HepG2 (cell line): ENCODE measurements around the gene KCND3. TPM values are rescaled to one million over a fixed set of nuclear protein-coding genes. Genes with fewer than 3 reads are reported as not detected.

Experiments
- CEBPG ChIP-seq: IDR thresholded peaks from 2 replicates; pipeline ENCODE4 v1.6.1; 2016
- CTCF ChIP-seq: sonication (generic); formaldehyde crosslinking; IDR thresholded peaks from 2 replicates; pipeline ENCODE4 v1.5.0; 2020; ENCODE audit warnings: mild to moderate bottlenecking, missing genetic modification reagents, moderate library complexity
- HES4 ChIP-seq: sonication (generic); formaldehyde crosslinking; IDR thresholded peaks from 2 replicates; pipeline ENCODE4 v1.9.0; 2021; ENCODE audit warnings: mild to moderate bottlenecking, missing genetic modification reagents, borderline replicate concordance
- LRRFIP1 ChIP-seq: sonication (generic); formaldehyde crosslinking; conservative IDR thresholded peaks from 2 replicates; pipeline ENCODE4 v1.4.0; 2020; ENCODE audit warnings: missing genetic modification reagents
- MXD4 ChIP-seq: IDR thresholded peaks from 2 replicates; pipeline ENCODE4 v1.6.1; 2016; ENCODE audit warnings: mild to moderate bottlenecking, missing biosample characterization, missing genetic modification reagents
- ZNF282 ChIP-seq: fragments of 450-650 bp; IDR thresholded peaks from 2 replicates; pipeline ENCODE4 v1.6.1; 2018; ENCODE audit not compliant: partially characterized antibody
- ZNF33B ChIP-seq: sonication (generic); formaldehyde crosslinking; IDR thresholded peaks from 2 replicates; pipeline ENCODE4 v1.5.1; 2020; ENCODE audit warnings: mild to moderate bottlenecking, missing genetic modification reagents
- ZNF878 ChIP-seq: sonication (generic); formaldehyde crosslinking; IDR thresholded peaks from 2 replicates; pipeline ENCODE4 v1.8.1; 2023; ENCODE audit warnings: mild to moderate bottlenecking, missing genetic modification reagents, moderate library complexity
- polyA plus RNA-seq, 8 experiments: library from polyadenylated mRNA; depleted of rRNA in 3 of 8; stranded (reverse) in 7 of 8; unstranded in 1 of 8; fragments of >200 nt; fragmentation: Illumina TruSeq in 4 of 8; extraction: Trizol in 4 of 8; gene quantifications; 2 replicates each; pipeline versions ENCODE4 v1.2.1 to v1.2.3, GENCODE V29; 2011 to 2016; ENCODE audit warnings: low read depth in 4 of 8, missing spikeins in 1 of 8, mixed read lengths in 1 of 8; ENCODE audit not compliant: insufficient read depth in 1 of 8
- total RNA-seq, 5 experiments: library from RNA; depleted of rRNA; stranded (reverse); fragments of >200 nt; fragmentation: Illumina TruSeq; extraction: Trizol; gene quantifications; 2 replicates each; pipeline ENCODE4 v1.2.3, GENCODE V29; 2016; ENCODE audit warnings: low read depth in 1 of 5
- TF ChIP-seq, protein P1 (sequence below): sonication (generic); formaldehyde crosslinking; IDR thresholded peaks from one replicate; pipeline ENCODE4 v1.5.1; 2020; ENCODE audit warnings: mild to moderate bottlenecking, missing genetic modification reagents; ENCODE audit errors: not compliant biosample characterization
- TF ChIP-seq, protein P2 (sequence below): IDR thresholded peaks from 2 replicates; pipeline ENCODE4 v1.6.1; 2016; ENCODE audit warnings: mild to moderate bottlenecking
- TF ChIP-seq, protein P3 (sequence below): sonication (generic); formaldehyde crosslinking; IDR thresholded peaks from 2 replicates; pipeline ENCODE4 v1.5.0; 2020; ENCODE audit warnings: mild to moderate bottlenecking, missing genetic modification reagents
- TF ChIP-seq, protein P4 (sequence below): IDR thresholded peaks from 2 replicates; pipeline ENCODE4 v1.6.1; 2018; ENCODE audit warnings: missing genetic modification reagents

The KCND3 gene
- total and polyA plus RNA-seq, 2 of the 13 experiments (the other 11 are each of a cell fraction or from before 2014, with no cell fraction given) = 0.04 TPM; not detected in 1

DNA sequence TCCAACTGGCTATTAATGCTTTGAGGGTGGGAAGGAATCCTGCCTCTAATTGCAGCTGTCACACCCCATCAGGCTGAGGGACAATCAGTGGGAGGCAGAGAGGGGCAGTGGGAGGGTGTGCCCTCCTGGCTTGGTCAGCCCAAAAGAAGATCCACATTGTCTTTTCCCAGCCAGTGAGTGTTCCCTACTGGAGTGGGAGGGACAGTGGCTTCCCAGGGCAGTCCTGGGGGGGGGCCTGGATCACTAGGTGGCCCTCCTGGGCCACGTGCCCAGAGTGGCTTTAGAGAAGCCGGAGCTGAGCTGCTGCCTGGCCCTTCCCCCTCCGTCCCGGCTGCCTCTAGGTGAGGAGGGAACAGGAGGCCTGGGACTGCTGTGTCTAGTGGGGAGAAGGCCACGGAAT lies 264.3 kb downstream of the KCND3 start (continued):
- TF ChIP-seq, protein P1, sequence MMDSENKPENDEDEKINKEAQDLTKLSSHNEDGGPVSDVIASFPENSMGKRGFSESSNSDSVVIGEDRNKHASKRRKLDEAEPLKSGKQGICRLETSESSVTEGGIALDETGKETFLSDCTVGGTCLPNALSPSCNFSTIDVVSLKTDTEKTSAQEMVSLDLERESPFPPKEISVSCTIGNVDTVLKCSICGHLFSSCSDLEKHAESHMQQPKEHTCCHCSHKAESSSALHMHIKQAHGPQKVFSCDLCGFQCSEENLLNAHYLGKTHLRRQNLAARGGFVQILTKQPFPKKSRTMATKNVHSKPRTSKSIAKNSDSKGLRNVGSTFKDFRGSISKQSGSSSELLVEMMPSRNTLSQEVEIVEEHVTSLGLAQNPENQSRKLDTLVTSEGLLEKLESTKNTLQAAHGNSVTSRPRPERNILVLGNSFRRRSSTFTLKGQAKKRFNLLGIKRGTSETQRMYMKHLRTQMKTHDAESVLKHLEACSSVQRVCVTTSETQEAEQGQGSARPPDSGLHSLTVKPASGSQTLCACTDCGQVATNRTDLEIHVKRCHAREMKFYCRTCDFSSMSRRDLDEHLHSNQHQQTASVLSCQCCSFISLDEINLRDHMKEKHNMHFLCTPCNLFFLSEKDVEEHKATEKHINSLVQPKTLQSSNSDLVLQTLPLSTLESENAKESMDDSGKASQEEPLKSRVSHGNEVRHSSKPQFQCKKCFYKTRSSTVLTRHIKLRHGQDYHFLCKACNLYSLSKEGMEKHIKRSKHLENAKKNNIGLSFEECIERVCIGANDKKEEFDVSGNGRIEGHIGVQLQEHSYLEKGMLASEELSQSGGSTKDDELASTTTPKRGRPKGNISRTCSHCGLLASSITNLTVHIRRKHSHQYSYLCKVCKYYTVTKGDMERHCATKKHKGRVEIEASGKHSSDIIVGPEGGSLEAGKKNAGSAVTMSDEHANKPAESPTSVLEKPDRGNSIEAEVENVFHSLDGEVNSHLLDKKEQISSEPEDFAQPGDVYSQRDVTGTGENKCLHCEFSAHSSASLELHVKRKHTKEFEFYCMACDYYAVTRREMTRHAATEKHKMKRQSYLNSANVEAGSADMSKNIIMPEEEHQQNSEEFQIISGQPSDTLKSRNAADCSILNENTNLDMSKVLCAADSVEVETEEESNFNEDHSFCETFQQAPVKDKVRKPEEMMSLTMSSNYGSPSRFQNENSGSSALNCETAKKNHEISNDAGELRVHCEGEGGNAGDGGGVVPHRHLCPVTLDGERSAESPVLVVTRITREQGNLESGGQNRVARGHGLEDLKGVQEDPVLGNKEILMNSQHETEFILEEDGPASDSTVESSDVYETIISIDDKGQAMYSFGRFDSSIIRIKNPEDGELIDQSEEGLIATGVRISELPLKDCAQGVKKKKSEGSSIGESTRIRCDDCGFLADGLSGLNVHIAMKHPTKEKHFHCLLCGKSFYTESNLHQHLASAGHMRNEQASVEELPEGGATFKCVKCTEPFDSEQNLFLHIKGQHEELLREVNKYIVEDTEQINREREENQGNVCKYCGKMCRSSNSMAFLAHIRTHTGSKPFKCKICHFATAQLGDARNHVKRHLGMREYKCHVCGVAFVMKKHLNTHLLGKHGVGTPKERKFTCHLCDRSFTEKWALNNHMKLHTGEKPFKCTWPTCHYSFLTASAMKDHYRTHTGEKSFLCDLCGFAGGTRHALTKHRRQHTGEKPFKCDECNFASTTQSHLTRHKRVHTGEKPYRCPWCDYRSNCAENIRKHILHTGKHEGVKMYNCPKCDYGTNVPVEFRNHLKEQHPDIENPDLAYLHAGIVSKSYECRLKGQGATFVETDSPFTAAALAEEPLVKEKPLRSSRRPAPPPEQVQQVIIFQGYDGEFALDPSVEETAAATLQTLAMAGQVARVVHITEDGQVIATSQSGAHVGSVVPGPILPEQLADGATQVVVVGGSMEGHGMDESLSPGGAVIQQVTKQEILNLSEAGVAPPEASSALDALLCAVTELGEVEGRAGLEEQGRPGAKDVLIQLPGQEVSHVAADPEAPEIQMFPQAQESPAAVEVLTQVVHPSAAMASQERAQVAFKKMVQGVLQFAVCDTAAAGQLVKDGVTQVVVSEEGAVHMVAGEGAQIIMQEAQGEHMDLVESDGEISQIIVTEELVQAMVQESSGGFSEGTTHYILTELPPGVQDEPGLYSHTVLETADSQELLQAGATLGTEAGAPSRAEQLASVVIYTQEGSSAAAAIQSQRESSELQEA (CRISPR knock-in tag) = no peak
- TF ChIP-seq HES4 (CRISPR knock-in tag) (no peak), ZNF878 (CRISPR knock-in tag) (no peak), CTCF (CRISPR knock-in tag) (peak; percentile 31), CEBPG (CRISPR knock-in tag) (no peak), ZNF282 (no peak), LRRFIP1 (CRISPR knock-in tag) (no peak), MXD4 (CRISPR knock-in tag) (no peak), ZNF33B (no peak)
- TF ChIP-seq, protein P2, sequence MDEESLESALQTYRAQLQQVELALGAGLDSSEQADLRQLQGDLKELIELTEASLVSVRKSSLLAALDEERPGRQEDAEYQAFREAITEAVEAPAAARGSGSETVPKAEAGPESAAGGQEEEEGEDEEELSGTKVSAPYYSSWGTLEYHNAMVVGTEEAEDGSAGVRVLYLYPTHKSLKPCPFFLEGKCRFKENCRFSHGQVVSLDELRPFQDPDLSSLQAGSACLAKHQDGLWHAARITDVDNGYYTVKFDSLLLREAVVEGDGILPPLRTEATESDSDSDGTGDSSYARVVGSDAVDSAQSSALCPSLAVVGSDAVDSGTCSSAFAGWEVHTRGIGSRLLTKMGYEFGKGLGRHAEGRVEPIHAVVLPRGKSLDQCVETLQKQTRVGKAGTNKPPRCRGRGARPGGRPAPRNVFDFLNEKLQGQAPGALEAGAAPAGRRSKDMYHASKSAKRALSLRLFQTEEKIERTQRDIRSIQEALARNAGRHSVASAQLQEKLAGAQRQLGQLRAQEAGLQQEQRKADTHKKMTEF (CRISPR knock-in tag) = no peak
- TF ChIP-seq, protein P3, sequence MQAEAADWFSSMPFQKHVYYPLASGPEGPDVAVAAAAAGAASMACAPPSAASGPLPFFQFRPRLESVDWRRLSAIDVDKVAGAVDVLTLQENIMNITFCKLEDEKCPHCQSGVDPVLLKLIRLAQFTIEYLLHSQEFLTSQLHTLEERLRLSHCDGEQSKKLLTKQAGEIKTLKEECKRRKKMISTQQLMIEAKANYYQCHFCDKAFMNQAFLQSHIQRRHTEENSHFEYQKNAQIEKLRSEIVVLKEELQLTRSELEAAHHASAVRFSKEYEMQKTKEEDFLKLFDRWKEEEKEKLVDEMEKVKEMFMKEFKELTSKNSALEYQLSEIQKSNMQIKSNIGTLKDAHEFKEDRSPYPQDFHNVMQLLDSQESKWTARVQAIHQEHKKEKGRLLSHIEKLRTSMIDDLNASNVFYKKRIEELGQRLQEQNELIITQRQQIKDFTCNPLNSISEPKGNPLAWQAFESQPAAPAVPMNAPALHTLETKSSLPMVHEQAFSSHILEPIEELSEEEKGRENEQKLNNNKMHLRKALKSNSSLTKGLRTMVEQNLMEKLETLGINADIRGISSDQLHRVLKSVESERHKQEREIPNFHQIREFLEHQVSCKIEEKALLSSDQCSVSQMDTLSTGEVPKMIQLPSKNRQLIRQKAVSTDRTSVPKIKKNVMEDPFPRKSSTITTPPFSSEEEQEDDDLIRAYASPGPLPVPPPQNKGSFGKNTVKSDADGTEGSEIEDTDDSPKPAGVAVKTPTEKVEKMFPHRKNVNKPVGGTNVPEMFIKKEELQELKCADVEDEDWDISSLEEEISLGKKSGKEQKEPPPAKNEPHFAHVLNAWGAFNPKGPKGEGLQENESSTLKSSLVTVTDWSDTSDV = no peak
- TF ChIP-seq, protein P4, sequence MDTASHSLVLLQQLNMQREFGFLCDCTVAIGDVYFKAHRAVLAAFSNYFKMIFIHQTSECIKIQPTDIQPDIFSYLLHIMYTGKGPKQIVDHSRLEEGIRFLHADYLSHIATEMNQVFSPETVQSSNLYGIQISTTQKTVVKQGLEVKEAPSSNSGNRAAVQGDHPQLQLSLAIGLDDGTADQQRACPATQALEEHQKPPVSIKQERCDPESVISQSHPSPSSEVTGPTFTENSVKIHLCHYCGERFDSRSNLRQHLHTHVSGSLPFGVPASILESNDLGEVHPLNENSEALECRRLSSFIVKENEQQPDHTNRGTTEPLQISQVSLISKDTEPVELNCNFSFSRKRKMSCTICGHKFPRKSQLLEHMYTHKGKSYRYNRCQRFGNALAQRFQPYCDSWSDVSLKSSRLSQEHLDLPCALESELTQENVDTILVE (CRISPR knock-in tag) = no peak
